LNCAP (cell line): ENCODE data around the gene OTUD6A.

Source experiments
- CTCF ChIP-seq: fragments of 450-650 bp; IDR thresholded peaks from 2 replicates; pipeline ENCODE4 v1.5.1; 2017; ENCODE audit warnings: mild to moderate bottlenecking

The OTUD6A gene

DNA sequence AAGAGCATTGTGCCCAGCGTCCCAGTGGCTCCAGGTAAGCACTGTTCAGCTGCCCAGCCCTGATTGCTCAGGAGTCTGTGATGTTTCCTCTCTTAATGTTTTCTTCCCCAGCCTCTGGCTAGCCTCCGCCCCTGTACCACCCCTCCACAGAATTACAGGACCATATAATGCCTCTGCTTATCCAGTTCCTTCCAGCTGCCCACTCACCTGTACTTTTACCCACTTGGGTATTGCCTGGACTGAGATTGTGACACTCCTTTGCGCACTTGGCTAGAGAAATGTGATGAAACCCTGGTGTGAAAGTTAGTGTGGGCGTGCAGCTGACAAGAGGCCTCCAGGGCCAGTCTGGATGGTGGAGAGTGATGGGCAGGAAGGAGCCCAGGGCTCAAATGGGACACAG is 12.3 kb upstream of the OTUD6A start, which contains the start of gene AWAT2:
Gene AWAT2 (minus strand): TSS at position 14 of the 400 bp plus-strand sequence. CDS start 6 bp downstream, at position 8.
- TF ChIP-seq CTCF, result no peak

DNA sequence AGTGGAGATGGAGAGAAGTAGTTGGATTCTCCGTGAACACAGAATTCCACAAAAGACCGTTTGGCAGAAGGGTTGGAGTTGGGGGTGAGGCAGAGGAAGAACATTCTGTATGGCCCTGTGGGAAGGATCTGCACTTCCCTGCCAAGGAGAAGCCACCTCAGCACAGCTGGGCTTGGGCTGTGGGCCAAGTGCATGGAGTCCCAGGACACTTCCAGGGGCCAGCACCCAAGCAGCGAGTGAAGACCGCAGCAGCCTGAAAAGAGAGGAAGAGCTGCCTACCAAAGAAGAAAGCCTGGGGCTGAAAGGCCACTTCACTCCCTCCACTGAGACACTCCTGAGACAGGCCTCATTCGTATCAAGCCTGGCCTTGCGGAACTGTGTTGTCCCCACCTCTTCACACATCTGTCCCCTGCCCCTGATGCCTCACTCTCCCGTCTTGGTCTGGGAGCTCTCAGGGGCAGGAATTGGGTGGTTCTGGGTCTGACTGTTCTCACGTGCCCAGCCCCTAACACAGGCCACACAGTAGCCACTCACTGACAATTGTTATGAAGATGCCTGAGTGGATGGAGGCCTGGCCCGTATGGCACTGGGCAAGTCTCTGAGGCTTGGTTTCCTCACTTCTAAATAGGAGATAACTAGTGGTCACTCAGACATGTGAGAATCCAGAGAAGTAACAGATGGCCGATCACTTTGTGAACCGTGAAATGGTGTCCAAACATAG is 9.2 kb upstream of the OTUD6A start:
- no peak for TF ChIP-seq CTCF

DNA sequence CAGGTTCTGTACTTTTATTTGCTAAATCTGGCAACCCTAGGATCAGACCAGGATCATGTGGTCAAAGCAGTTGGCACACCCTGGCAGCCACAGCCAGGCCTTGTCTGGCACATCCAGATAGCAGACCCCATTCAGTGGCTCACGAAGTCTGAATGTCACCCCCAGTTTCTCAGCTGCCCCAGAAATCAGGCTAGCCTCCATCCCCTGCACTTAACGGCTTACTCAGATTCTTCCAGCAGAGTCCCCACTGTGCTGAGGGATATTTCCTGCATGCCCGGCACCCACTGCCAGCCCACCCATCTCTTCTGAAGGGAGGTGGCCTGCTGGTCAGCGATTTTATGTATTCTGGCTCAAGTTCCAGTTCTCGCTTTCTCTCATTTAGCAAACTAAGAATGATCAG is 7.9 kb upstream of the OTUD6A start:
- TF ChIP-seq CTCF, result no peak

DNA sequence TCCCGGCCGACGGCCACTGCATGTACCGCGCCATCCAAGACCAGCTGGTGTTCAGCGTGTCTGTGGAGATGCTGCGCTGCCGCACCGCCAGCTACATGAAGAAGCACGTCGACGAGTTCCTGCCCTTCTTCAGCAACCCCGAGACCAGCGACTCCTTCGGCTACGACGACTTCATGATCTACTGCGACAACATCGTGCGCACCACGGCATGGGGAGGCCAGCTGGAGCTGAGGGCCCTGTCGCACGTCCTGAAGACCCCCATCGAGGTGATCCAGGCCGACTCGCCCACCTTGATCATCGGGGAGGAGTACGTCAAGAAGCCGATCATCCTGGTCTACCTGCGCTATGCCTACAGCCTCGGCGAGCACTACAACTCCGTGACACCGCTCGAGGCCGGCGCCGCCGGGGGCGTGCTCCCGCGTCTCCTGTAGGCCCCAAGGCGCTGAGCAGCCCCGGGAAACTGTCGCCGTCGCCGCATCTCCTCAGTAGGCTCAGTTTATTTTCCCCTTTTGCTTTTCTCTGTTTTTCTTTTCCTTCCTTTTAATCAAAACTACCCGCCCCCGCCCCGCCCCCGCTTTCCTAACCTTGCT is 799 bp downstream of the OTUD6A start:
- no peak for TF ChIP-seq CTCF

- TF ChIP-seq CTCF, result no peak
Measured at GRCh38 chrX:70066646-70067045, 4.4 kb downstream of the OTUD6A start.

- TF ChIP-seq CTCF, result no peak
Measured at GRCh38 chrX:70079297-70079696, 17.0 kb downstream of the OTUD6A start.

DNA sequence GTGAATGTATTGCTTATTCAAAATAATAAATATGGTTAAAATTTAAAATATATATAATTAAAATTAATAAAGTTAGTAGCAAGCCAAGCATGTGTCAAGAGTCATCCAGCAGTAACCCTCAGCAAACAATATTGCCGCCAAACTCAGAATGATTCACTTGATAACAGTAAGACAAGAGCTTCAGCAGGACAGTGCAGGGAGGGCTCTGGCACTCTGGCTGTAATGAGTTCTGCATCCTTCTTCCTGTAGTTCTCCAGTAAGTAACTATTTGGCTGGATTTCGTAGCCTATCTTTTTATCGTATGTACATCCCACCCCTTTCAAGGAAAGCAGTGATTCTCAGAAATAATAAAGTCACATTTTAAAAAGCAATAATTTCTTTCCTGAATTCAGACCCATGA is 17.6 kb downstream of the OTUD6A start:
- TF ChIP-seq CTCF, result no peak
